Activated CD4-positive, CD25-positive, alpha-beta regulatory T cell treated with anti-CD3 and anti-CD28 coated beads, Interleukin-2, amount 50 U/mL, for 16 hours (primary cell): ENCODE results near the gene TRIP6.
A peak's percentile ranks its signal among the peaks of the same experiment; 100 is the strongest.

Experiments
- DNase-seq: peaks from one replicate; pipeline ENCODE4 v3.0.0-alpha.2; 2020; ENCODE audit warnings: low read depth, low spot score

The TRIP6 gene

GRCh38 chr7:100873599-100874299 is 6.6 kb downstream of the TRIP6 start:
- DNase-seq, result no peak

GRCh38 chr7:100874300-100874576 is 7.1 kb downstream of the TRIP6 start:
- DNase-seq, result no peak

GRCh38 chr7:100874577-100875355 is 7.6 kb downstream of the TRIP6 start, which contains the start of gene SRRT:
SRRT (plus strand) TSS chr7:100875103; CDS start chr7:100875591, 488 bp downstream.
- DNase-seq, result peak; percentile 98

GRCh38 chr7:100875356-100875751 is 8.2 kb downstream of the TRIP6 start:
- no peak for DNase-seq

- no peak for DNase-seq
These were observed 10.8 kb downstream of the TRIP6 start for GRCh38 chr7:100878013-100878412.

- DNase-seq, result no peak
These were observed 11.5 kb downstream of the TRIP6 start for GRCh38 chr7:100878685-100879084.

GRCh38 chr7:100879685-100880261 is 12.6 kb downstream of the TRIP6 start:
- DNase-seq, result no peak

- DNase-seq, result no peak
These were observed 13.5 kb downstream of the TRIP6 start for GRCh38 chr7:100880645-100881044.

GRCh38 chr7:100881136-100881535 is 13.9 kb downstream of the TRIP6 start:
- DNase-seq, result no peak

GRCh38 chr7:100882201-100882600 is 15.0 kb downstream of the TRIP6 start:
- DNase-seq, result no peak

- DNase-seq, result no peak
These were observed 15.8 kb downstream of the TRIP6 start for GRCh38 chr7:100882785-100883526.

- no peak for DNase-seq
These were observed 17.7 kb downstream of the TRIP6 start for GRCh38 chr7:100884736-100885439.

- DNase-seq, result no peak
These were observed 18.4 kb downstream of the TRIP6 start for GRCh38 chr7:100885440-100886141.

- no peak for DNase-seq
These were observed 19.2 kb downstream of the TRIP6 start for GRCh38 chr7:100886142-100886935.

GRCh38 chr7:100886936-100887515 is 19.8 kb downstream of the TRIP6 start:
- no peak for DNase-seq

- DNase-seq, result no peak
These were observed 20.5 kb downstream of the TRIP6 start for GRCh38 chr7:100887516-100888290.

GRCh38 chr7:100888291-100888987 is 21.3 kb downstream of the TRIP6 start:
- no peak for DNase-seq

GRCh38 chr7:100888988-100889750 is 22.0 kb downstream of the TRIP6 start, which contains the start of gene UFSP1:
UFSP1 (minus strand) TSS chr7:100889715; CDS start chr7:100889271, 444 bp downstream.
- no peak for DNase-seq
